PC-3 (cell line): ENCODE results near the gene PKM. TPM values are rescaled to one million over a fixed set of nuclear protein-coding genes. Genes with fewer than 3 reads are reported as not detected.

Experiments
- ATAC-seq: fragments of 200-7000 bp; cut with Tn5 transposase; 2 replicates; pipeline ENCODE4 v1.9.1; 2020; ENCODE audit warnings: mild to moderate bottlenecking, moderate library complexity
- BruUV-seq: library from RNA; stranded (reverse); fragments of 400-500 nt; replicated peaks from 2 replicates; lab custom pipeline; 2021; lab: Mats Ljungman, UMichigan
- CTCF ChIA-PET: fragments of 300-600 bp; sonication (Branson Sonifier 250); formaldehyde crosslinking; loops from one replicate; lab custom pipeline; 2022; ENCODE audit warnings: antibody characterized with exemption; lab: Charles Lee
- POLR2A ChIA-PET: fragments of 300-600 bp; sonication (Branson Sonifier 250); formaldehyde crosslinking; loops from one replicate; lab custom pipeline; 2022; ENCODE audit warnings: antibody characterized with exemption; ENCODE audit not compliant: unreplicated experiment; lab: Charles Lee
- DNase-seq: peaks from one replicate; pipeline ENCODE4 v3.0.0-alpha.2; 2015
- H2AFZ ChIP-seq: fragments of 300-600 bp; sonication (generic); 2 replicates; pipeline ENCODE4 v1.6.0; 2016; ENCODE audit warnings: antibody characterized with exemption, low read length
- H3F3A ChIP-seq: fragments of 300-600 bp; sonication (generic); one replicate; pipeline ENCODE4 v1.6.0; 2017; ENCODE audit warnings: antibody characterized with exemption, low read length, control low read depth, mild to moderate bottlenecking; ENCODE audit not compliant: unreplicated experiment
- H3K27ac ChIP-seq: fragments of 300-600 bp; sonication (generic); 2 replicates; pipeline ENCODE4 v1.5.1; 2016; ENCODE audit warnings: mild to moderate bottlenecking, low read length
- H3K27me3 ChIP-seq: fragments of 300-600 bp; sonication (generic); 2 replicates; pipeline ENCODE4 v1.6.1; 2016; ENCODE audit warnings: low read length, mixed read lengths
- H3K36me3 ChIP-seq: fragments of 300-600 bp; sonication (generic); 2 replicates; pipeline ENCODE4 v1.6.1; 2016; ENCODE audit warnings: low read depth, mixed run types, low read length, mixed read lengths
- H3K4me1 ChIP-seq: fragments of 300-600 bp; sonication (generic); 2 replicates; pipeline ENCODE4 v1.5.1; 2016; ENCODE audit warnings: low read length; ENCODE audit not compliant: insufficient read depth
- H3K4me2 ChIP-seq: fragments of 300-600 bp; sonication (generic); 2 replicates; pipeline ENCODE4 v1.6.0; 2016; ENCODE audit warnings: low read length
- H3K4me3 ChIP-seq: fragments of 300-600 bp; sonication (generic); 2 replicates; pipeline ENCODE4 v1.5.1; 2016; ENCODE audit warnings: mild to moderate bottlenecking, low read length, mixed read lengths
- H3K79me2 ChIP-seq: fragments of 300-600 bp; sonication (generic); 2 replicates; pipeline ENCODE4 v1.6.1; 2017; ENCODE audit warnings: low read length, mixed read lengths
- H3K9ac ChIP-seq: fragments of 300-600 bp; sonication (generic); 2 replicates; pipeline ENCODE4 v1.6.0; 2016; ENCODE audit warnings: mild to moderate bottlenecking, low read length
- H3K9me2 ChIP-seq: fragments of 300-600 bp; sonication (generic); replicated peaks from 2 replicates; pipeline ENCODE4 v1.6.1; 2016; ENCODE audit warnings: mixed run types, low read length, mixed read lengths
- H3K9me3 ChIP-seq: fragments of 300-600 bp; sonication (generic); 2 replicates; pipeline ENCODE4 v1.6.1; 2016; ENCODE audit warnings: low read length, mixed read lengths
- H4K20me1 ChIP-seq: fragments of 300-600 bp; sonication (generic); 2 replicates; pipeline ENCODE4 v1.6.1; 2016; ENCODE audit warnings: low read length, mixed read lengths
- EZH2 ChIP-seq: fragments of 300-600 bp; sonication (generic); IDR thresholded peaks from one replicate; pipeline ENCODE4 v1.6.1; 2017; ENCODE audit warnings: antibody characterized with exemption, mild to moderate bottlenecking, low read length; ENCODE audit not compliant: unreplicated experiment
- EZH2phosphoT487 ChIP-seq: fragments of 300-600 bp; sonication (generic); IDR thresholded peaks from 2 replicates; pipeline ENCODE4 v1.6.1; 2018; ENCODE audit warnings: mild to moderate bottlenecking, antibody characterized with exemption, low read length, borderline replicate concordance
- intact Hi-C: fragments of 100-400 bp; cut with micrococcal nuclease; formaldehyde crosslinking; loops from 2 replicates; pipeline ENCODE4 v1.9.0; 2023
- total RNA-seq: library from RNA; depleted of rRNA; stranded (reverse); fragments of >200 nt; gene quantifications from 2 replicates; pipeline ENCODE4 v1.2.3, GENCODE V29; 2014
- TF ChIP-seq, protein P1 (sequence below): fragments of 300-600 bp; sonication (generic); conservative IDR thresholded peaks from 2 replicates; pipeline ENCODE4 v1.5.1; 2017; ENCODE audit warnings: antibody characterized with exemption, low read depth, mild to moderate bottlenecking, low read length

The PKM gene
- total RNA-seq, 1 experiment from 2014 or later, result 1,963 TPM

DNA sequence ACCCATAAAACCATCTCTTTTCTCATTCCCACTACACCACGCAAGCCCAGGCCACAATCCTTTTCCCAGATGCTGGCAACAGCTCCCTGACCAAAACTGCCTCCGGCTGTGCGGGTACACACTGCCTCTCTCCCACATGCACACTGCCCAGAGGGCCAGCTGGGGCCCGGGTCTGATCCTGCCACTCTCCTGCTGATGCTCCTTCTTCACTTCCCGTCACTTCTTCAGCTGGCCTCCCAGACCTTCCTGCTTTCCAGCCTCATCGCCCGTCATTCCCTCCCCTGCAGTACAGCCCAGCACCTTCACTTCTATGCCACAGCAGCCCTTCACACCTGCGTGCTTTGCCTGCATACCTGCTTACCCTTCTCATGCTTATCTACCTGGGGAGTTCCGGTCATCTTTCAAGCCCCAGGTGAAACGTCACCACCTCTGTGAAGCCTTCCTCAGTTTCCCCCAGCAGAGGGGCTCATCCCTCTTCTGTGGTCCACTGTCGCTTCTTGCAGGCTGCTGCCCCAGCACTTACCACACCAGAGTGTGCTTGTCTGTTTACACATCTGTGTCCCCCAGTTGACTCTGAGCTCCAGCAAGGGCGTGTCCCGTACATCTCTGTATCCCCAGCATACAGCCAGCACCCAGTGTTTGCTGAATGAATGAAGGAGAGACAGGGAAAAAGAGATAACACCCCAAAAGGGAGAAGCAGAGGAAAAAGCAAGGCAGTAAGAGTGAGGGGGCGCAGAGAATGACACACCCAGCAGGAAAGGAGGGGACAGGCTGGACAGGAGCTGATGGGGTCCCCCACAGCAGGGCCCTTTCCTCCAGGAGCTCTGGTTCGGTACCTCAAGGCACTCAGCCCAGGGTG is 55.6 kb downstream of the PKM start:
- no TSS peak for BruUV-seq
- ATAC-seq, result no peak
- no peaks in the 10 kb centered on the region for H4K20me1 ChIP-seq
- TF ChIP-seq EZH2phosphoT487, result no peak
- TF ChIP-seq, protein P1, sequence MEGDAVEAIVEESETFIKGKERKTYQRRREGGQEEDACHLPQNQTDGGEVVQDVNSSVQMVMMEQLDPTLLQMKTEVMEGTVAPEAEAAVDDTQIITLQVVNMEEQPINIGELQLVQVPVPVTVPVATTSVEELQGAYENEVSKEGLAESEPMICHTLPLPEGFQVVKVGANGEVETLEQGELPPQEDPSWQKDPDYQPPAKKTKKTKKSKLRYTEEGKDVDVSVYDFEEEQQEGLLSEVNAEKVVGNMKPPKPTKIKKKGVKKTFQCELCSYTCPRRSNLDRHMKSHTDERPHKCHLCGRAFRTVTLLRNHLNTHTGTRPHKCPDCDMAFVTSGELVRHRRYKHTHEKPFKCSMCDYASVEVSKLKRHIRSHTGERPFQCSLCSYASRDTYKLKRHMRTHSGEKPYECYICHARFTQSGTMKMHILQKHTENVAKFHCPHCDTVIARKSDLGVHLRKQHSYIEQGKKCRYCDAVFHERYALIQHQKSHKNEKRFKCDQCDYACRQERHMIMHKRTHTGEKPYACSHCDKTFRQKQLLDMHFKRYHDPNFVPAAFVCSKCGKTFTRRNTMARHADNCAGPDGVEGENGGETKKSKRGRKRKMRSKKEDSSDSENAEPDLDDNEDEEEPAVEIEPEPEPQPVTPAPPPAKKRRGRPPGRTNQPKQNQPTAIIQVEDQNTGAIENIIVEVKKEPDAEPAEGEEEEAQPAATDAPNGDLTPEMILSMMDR, result no peak
- TF ChIP-seq EZH2, result no peak
- intact Hi-C loops, result no loop called here
- H3K36me3 ChIP-seq, result no peaks in the 10 kb centered on the region
- H3K4me2 ChIP-seq, result no peak overlapping the region
- H3K27ac ChIP-seq, result no peak overlapping the region
- H3K9ac ChIP-seq, result no peak overlapping the region
- H2AFZ ChIP-seq, result no peak overlapping the region
- H3F3A ChIP-seq, result no peaks in the 10 kb centered on the region
- no peaks in the 10 kb centered on the region for H3K9me2 ChIP-seq
- ChIA-PET CTCF (no interaction called here), POLR2A (no interaction called here)
- H3K4me1 ChIP-seq, result no peaks in the 10 kb centered on the region
- H3K79me2 ChIP-seq, result no peaks in the 10 kb centered on the region
- DNase-seq, result no peak
- H3K27me3 ChIP-seq, result no peaks in the 10 kb centered on the region
- H3K4me3 ChIP-seq, result no peak overlapping the region
- no peaks in the 10 kb centered on the region for H3K9me3 ChIP-seq

DNA sequence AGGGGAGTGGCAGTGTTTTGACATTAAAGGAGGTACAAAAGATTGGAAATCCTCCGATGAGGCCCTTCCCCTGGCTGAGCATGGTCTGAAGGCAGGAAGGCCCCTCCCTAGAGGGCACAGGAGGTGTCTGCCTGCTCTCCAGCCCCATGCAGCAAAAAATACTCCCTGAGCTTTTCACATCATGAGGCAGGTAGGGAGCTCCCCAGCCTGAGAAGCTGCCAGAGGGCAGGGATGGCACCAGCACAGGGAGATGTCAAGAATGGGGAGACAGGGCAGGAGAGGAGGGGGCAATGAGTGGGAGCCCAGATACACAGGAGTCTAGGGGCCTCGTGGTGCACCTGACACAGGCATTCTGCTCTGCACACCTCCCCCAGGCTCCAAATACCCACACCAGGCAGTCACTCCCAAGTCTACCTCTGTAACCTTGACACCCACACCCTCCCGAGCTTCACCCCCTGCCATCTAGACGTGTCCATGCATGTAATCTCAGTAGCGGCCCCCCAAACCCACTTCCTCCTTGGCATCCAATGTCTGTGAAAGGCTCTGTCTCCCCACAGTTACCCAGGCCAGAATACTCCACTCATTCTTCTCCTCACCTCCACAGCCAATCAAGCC is 56.3 kb downstream of the PKM start:
- Histone ChIP-seq H3F3A (no peaks in the 10 kb centered on the region), H3K36me3 (no peaks in the 10 kb centered on the region), H2AFZ (no peak overlapping the region), H3K9me2 (no peaks in the 10 kb centered on the region), H3K79me2 (no peaks in the 10 kb centered on the region), H3K9me3 (no peaks in the 10 kb centered on the region), H3K4me2 (no peak overlapping the region), H4K20me1 (no peaks in the 10 kb centered on the region), H3K4me3 (no peak overlapping the region), H3K27ac (no peak overlapping the region), H3K9ac (no peak overlapping the region), H3K4me1 (no peaks in the 10 kb centered on the region), H3K27me3 (no peaks in the 10 kb centered on the region)
- DNase-seq, result no peak
- no TSS peak for BruUV-seq
- intact Hi-C loops, result no loop called here
- ChIA-PET POLR2A (no interaction called here), CTCF (no interaction called here)
- TF ChIP-seq EZH2phosphoT487 (no peak), EZH2 (no peak)
- TF ChIP-seq, protein P1, result no peak
- ATAC-seq, result no peak
